Stimulated activated CD4-positive, alpha-beta T cell treated with anti-CD3 and anti-CD28 coated beads, Interleukin-4, amount 100 ng/mL, for 24 hours (primary cell): ENCODE results near the gene SLC4A3.
"Not testable (repeated sequence)": the region's sequence is repeated elsewhere in the genome, so short reads cannot be mapped to it uniquely, and the experiment has no call there.

ENCODE experiments used
- DNase-seq: peaks from one replicate; pipeline ENCODE4 v3.0.0-alpha.2; 2020

SLC4A3 gene

GRCh38 chr2:219651656-219652055 lies 24.2 kb downstream of the SLC4A3 start:
- not testable (repeated sequence) for DNase-seq

DNA sequence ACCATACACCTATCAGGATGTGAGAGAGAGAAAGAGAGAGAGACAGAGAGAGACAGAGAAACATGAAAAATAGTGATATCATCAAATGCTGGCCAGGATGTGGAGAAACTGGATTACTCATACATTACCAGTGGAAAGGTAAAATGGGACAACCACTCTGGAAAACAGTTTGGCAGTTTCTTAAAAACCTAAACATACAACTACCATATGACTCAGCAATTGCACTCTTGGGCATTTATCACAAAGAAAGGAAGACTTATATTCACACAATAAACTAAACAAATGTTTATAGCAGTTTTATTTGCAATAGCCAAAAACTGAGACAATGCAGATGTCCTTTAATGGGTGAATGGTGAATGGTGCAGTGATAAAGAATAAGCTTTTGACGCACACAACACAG lies 29.1 kb downstream of the SLC4A3 start:
- no peak for DNase-seq

DNA sequence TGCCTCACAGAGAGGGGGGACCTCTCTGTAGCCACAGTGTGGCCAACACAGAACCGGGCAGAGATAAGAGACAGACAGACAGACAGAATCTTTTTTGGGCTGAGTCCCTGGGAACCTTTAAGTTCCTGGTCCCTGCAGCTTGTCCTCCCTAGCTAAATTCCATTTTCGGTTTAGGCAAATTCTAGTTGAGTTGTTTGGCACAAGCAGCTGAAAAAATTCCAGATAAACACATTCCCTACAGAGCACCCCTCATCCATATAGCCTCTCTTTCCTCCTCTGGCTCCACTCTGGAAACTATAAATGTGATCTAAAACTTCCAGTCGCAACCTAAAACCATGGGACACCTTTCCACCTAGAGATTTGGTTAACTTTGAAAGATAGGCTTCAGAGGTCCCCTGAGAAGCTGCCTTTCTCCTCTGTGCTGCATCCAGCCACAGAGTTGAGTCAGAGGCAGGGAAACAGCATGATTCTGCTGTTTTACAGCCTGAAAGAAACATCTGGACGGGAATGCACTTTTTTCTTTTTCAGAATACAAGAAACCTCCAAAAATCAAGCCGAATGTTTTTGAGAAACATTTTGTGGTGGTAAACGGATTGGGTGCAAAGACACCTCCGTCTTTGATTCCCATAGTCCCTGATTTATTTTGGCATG lies 30.9 kb downstream of the SLC4A3 start:
- DNase-seq = no peak

- no peak for DNase-seq
Observed at GRCh38 chr2:219658874-219659273, 31.4 kb downstream of the SLC4A3 start.

GRCh38 chr2:219661197-219661954 lies 33.9 kb downstream of the SLC4A3 start:
- DNase-seq = no peak

DNA sequence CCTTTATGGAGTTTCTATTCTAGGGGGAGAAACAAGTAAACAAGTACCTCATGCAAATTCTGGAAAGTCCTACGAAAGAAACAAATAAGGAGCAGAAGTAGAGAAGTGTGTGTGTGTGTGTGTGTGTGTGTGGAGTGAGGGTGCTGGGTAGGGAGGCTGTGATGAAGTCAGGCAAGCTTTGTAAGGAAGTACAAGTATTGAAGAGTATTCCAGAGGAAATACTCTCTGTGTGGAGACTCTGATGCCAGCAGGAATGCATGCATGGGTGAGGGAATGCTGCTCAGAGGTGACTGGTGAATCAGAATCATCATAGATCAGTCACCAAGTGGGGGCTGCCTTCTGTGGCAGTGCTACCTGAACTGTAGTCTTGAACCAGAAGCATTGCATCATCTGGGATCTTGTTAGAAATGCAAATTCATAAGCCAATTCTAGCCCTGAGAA lies 34.5 kb downstream of the SLC4A3 start:
- no peak for DNase-seq

GRCh38 chr2:219662566-219662965 lies 35.1 kb downstream of the SLC4A3 start:
- DNase-seq = no peak

GRCh38 chr2:219663116-219663762 lies 35.8 kb downstream of the SLC4A3 start:
- DNase-seq = no peak

DNA sequence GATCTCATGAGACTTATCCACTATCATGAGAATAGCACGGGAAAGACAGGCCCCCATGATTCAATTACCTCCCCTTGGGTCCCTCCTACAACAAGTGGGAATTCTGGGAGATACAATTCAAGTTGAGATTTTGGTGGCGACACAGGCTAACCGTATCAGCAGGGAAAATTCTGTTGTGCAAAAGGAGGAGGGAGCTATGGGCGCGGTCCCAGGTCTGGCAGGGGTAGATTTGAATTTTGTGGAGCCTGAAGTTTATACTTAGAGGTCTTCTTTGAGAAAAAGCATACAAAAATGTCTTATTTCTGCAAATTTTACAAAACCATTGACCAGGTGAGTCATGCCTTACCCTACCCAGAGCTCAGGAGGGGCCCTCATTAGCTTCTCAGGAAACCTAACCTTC lies 36.6 kb downstream of the SLC4A3 start:
- no peak for DNase-seq

DNA sequence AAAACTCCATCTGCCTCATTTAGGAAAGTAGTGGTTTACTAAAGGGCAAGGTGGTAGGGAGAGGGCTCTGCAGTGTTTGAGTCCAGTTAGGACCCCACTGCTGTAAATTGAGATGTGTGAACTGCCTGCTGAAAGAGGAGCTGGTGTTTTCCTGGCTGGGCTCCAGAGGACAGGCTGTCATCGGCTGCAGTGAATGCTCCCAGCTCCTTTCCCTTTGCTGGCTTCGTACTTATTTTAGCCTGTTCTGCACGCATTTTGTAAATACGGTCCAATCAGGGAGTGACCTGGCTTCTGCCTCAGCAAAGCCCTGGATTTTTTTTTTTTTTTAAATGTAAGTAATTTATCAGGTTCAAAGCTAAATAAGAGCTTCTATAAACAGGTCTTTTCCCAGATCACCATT lies 37.5 kb downstream of the SLC4A3 start:
- no peak for DNase-seq

DNA sequence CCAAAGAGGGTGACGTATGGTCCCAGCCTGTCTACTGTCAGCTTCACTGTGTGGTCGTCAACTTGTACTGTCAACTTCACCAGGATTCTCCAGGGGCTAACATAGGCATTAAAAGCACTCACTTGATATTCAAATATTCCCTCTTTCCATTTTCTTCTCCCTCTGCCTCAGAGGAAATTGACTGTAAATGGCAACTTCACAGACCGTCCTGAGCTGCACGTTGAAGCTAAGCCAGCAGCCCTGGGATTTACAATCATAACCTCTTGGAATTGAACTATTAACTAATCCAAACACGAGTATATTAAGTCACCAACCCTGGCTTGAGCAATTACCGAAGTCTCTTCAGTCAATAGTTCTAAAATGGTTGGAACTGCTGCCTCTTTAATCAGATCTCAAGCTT lies 38.5 kb downstream of the SLC4A3 start:
- no peak for DNase-seq

DNA sequence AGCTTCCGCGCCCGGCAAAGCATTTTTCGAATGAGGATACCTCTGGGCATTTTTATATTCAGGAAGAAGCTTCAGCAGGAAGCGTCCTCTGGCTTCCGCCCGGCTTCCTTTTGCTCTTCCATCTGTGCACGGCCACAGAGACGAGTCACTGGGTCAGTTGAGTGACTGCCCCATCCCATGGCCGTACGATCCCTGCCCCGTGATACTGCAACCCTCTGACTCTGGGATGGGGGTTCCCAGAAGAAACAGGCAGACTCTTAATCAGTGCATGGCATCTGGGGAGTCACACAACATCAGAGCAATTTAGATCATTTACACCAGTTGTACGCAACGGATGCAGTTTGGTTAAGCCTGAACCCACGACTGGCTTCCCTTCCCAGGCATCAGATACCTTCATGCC lies 40.9 kb downstream of the SLC4A3 start:
- no peak for DNase-seq

DNA sequence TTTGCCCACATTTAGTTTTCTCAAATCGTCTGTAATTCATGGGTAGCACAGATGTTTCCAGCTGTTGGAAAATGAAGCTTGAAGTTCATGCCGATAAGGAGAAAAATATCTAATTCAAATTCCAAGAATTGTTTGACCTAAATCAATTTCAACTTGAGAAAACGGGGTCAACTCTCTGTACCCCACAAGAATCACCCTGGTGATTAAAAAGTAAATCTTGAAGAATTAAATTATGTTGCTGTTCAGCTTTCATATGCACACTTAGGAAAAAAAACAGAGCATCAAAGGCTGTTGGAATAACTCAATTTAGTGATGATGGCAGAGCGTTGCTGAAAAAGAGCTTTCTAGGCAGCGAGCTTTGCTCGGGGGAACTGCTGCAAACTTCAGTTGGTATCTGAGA lies 43.0 kb downstream of the SLC4A3 start:
- no peak for DNase-seq

DNA sequence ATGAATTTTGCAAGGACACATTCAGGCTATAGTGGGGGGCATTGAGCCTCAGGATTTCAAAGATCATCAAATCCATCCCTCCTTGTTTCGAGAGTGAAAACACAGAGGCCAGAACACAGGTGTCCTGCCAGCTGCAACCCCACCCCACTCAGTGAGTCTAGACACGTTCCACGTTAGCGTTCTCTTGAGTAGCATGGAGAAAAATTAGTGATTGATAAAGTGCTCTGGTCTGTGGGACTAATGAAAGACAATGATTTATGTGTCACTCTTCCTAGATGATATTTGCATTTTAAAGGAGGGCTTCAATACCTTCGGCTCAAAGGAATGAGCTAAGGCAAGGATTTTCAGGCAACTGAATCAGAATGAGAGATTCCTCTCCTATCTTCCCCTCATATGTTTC lies 43.8 kb downstream of the SLC4A3 start:
- DNase-seq = no peak

- DNase-seq = no peak
Observed at GRCh38 chr2:219672406-219672805, 45.0 kb downstream of the SLC4A3 start.

DNA sequence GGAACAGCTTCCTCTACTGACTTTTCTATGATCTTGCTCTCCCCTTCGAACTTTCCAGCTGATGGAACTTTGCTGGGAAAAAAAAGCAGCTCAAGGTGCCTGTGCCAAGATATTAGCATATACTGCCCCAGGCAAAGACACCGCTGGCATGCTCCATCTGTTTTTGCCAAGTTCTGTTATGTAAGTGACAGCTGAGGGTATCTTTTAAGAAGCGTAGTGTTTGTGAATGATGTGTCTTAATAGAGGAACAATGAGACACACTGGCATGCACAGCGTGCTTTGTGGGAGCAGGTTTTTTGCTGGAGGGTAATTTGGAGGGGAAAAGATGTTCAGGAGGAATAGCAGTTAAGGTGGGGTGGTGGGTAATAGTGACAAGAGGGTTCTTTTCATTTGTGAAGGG lies 47.8 kb downstream of the SLC4A3 start:
- DNase-seq = no peak

GRCh38 chr2:219676586-219676985 lies 49.2 kb downstream of the SLC4A3 start:
- no peak for DNase-seq

- no peak for DNase-seq
Observed at GRCh38 chr2:219679041-219679440, 51.6 kb downstream of the SLC4A3 start.

DNA sequence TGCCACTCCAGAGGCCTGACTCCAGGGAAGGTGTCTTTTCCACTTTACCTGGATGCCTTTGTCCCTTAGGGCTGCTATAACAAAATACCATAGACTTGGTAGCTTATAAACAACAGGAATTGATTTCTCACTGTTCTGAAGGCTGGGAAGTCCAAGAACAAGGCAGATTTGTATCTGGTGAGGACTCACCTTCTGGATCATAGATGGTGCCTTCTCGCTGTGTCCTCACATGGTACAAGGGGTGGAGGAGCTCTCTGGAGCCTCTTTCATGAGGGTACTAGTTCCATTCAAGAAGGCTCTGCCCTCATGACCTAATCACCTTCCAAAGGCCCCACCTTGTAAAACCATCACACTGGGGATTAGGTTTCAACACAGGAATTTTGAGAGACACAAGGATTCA lies 52.1 kb downstream of the SLC4A3 start:
- no peak for DNase-seq

DNA sequence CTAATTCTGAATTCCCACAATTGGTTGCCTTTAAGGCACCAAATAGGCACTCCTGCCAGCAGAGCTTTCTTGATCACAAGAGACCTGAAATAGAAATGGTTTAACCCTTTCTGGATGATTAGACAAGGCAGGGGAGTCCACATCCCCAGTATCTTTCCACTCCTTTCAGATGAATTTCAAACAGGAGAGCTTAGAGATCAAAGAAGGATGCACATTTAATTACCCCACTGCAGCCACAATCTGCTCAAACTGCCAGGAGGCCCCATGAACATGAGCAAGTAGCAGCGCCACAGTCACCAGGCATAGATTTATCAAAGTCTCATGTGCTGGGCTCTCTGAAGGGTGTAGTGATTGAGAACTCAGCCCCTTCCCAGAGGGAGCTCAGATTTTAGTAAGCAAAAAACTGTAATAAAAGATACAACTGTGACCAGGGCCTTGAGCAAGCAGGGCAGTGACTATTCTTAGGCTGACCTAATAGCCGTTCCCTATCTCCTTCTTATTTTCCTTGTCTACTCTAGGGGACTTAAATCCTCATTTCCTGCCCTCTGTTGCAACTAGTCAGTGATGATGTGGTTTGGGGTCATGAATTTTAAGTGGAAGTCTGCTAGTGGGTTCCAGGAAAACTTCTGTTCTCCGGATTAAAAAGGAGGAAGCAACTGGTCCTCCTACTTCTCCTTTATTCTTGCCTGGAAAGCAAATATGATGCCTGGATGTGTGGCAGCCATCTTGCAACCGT lies 53.7 kb downstream of the SLC4A3 start:
- DNase-seq = no peak

- DNase-seq = no peak
Observed at GRCh38 chr2:219681694-219682300, 54.4 kb downstream of the SLC4A3 start.

DNA sequence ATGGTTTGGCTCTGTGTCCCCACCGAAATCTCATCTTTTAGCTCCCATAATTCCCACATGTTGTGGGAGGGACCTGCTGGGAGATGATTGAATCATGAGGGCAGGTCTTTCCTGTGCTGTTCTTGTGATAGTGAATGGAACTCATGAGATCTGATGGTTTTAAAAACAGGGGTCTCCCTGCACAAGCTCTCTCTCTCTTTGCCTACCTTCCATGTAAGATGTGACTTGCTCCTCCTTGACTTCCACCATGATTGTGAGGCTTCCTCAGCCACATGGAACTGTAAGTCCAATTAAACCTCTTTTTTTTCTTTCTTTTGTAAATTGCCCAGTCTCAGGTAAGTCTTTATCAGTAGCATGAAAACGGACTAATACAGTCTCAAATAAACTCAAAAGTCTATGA lies 56.0 kb downstream of the SLC4A3 start:
- not testable (repeated sequence) for DNase-seq
